Measurements from ENCODE around the gene PRR7. TPM values are rescaled to one million over a fixed set of nuclear protein-coding genes. Genes with fewer than 3 reads are reported as not detected.

The PRR7 gene
- total RNA-seq, 1 donor from 2014 or later: 30.9 TPM

DNA sequence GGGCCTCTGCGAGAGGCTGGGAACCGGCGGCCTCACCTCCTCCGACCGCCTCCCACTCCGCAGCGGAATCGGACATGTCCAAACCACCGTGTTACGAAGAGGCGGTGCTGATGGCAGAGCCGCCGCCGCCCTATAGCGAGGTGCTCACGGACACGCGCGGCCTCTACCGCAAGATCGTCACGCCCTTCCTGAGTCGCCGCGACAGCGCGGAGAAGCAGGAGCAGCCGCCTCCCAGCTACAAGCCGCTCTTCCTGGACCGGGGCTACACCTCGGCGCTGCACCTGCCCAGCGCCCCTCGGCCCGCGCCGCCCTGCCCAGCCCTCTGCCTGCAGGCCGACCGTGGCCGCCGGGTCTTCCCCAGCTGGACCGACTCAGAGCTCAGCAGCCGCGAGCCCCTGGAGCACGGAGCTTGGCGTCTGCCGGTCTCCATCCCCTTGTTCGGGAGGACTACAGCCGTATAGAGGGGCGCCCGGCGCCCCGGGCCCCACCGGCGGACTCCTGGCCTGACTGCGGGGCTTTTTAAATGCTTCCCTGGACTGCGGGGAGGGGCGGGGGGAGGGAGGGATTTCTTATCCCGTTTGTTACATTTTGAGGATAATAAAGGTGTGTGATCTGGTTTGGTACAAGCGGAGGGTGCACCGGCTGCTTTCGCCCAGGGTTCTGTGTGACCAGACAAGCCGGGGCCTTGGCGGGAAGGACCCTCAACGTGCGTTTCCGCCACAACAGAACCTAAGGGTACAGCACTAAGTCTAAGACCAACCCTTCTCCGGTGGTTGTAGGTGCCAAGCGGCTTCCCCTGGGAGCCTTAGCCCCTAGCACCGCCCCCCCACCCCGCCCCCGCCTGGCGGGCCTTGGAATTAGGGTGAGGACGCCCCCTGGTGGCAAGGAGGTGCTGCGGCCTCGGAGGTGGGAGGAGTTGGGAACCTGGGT lies 9.3 kb downstream of the PRR7 start:
- TF ChIP-seq, protein P1, sequence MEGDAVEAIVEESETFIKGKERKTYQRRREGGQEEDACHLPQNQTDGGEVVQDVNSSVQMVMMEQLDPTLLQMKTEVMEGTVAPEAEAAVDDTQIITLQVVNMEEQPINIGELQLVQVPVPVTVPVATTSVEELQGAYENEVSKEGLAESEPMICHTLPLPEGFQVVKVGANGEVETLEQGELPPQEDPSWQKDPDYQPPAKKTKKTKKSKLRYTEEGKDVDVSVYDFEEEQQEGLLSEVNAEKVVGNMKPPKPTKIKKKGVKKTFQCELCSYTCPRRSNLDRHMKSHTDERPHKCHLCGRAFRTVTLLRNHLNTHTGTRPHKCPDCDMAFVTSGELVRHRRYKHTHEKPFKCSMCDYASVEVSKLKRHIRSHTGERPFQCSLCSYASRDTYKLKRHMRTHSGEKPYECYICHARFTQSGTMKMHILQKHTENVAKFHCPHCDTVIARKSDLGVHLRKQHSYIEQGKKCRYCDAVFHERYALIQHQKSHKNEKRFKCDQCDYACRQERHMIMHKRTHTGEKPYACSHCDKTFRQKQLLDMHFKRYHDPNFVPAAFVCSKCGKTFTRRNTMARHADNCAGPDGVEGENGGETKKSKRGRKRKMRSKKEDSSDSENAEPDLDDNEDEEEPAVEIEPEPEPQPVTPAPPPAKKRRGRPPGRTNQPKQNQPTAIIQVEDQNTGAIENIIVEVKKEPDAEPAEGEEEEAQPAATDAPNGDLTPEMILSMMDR (conservative IDR thresholded peaks at IDR 0.05; ENCODE audit: low read depth, low read length): peak; percentile 90
- H3K4me3 ChIP-seq (ENCODE audit: low read depth, low read length): peak overlapping the region; percentile 69
- DNase-seq (ENCODE audit: low read depth): peak; percentile 38

DNA sequence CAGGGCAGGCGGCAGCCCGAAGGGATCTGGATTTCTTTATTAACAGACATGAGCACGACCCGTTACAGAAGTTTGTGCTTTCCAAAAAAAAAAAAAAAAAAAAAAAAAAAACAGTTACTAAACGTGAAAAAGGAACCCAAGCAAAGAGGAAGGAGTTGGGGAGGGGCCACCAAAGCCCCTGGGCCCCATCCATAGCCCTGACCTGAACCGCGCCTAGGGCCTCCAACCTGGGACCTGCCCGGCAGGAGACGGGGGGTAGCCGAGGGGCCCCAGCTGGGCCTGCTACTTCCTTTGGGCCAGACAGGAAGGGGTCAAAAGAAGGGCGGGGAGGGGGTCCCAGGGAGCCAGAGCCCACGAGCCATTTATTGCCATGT lies 10.0 kb downstream of the PRR7 start:
- TF ChIP-seq, protein P1 (conservative IDR thresholded peaks at IDR 0.05; ENCODE audit: low read depth, low read length): no peak
- no peak for DNase-seq (ENCODE audit: low read depth)

DNA sequence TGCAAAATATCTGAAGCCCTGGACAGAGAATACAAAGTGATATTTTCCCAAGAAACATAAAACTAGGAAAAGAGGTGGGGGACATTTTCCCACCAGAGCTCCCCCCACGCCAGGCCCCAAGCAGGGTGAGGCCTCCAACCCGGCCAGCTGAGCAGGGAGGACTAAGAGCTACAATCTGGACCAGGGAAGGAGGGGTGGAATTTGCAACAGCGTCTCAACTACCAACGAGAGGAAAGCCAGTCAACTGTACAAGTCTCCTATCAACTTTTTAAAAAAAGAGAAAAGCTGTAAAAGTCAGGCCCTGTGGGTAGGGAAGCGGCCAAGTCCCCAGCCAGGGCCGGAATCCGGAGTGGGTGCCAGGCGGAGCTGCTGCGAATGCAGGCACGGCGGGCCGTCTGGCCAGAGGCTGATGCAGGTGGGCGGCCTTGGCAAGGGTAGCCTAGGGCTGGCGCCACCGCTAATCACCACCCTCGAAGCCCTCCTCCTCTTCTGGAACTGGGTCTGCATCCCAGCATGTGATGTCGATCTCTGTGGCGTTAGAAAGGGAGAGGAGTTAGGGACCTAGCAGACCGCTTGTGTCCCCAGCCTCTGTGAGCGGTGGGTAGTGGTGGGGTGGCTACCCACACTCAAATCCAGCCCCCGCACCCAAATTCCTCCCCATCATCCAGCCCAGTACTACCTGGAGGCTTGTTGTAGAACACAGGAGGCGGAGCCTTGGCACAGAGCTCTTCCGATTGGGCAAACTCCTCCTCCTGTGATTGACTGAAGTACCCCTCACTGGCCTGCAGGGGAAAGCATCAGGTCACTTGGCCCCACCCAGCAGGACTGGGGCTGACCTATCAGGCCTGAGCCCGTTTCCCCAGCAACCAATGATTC lies 10.6 kb downstream of the PRR7 start:
- TF ChIP-seq, protein P1 (conservative IDR thresholded peaks at IDR 0.05; ENCODE audit: low read depth, low read length): peak; percentile 59
- peak; percentile 75 for DNase-seq (ENCODE audit: low read depth)
- H3K4me3 ChIP-seq (ENCODE audit: low read depth, low read length): no peak overlapping the region

More for the DNA sequence above, 10.0 kb downstream of the PRR7 start:
- H3K4me3 ChIP-seq (ENCODE audit: low read depth, low read length): no peak overlapping the region

DNA sequence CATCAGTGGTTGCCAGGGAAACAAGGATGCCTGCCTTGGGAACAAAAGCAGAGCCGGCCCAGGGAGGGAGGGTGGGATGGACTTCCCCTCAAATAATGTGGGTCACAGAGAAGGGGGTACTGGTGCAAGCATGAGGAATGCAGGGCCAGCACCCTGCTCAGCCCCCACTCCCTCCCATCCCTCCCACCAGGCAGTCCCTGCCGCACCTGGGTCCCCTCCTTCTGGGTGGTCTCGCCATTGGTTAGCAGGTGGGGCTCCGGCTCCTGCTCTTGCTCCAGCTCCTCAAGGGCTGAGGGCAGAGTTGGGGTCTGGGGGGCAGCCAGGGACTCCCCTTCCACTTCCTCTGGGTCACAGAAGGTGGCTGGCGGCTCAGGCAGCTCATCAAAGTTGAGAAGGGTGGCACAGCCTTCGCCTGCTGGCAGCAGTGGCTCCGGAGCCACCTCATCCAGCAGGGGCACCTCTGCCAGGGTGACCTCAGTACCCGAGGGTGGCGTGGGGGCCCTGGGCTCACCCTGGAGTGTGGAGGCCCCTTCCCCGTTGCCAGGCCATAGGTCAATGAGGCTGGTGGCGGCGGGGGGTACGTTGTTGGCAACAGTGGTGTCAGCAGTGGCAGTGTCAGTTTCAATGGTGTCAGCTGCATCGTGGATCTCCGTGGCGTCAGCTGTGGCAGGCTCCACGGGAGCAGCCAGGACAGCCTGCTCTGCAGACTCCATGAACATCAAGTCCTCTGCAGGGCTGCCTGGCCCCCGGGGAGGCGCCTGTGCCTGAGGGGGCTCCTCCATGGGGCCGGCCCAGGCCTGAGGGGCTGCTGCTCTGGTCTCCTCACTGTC lies 11.5 kb downstream of the PRR7 start:
- TF ChIP-seq, protein P1 (conservative IDR thresholded peaks at IDR 0.05; ENCODE audit: low read depth, low read length): no peak
- no peak overlapping the region for H3K4me3 ChIP-seq (ENCODE audit: low read depth, low read length)

DNA sequence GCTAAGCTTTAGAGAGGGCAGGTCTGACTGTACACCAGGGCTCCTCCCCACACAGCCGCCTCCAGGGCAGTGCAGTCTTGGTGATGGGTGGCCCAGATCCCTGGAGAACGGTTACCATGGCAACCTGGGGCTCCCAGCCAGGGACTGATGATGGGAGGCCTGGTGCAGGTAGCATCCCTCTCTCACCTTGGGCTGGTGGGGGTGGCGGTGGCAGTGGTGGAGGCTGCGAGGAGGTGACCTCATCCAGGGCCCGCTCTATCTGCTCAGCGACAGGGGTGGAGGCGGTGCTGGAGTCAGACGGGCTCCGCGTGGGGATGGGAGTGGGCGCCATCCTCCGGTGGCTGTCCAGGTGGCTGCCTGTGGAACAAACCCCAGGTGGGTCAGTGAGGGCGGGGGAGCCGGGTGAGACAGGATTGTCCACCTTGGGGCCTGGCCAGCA lies 12.3 kb downstream of the PRR7 start:
- DNase-seq (ENCODE audit: low read depth): no peak
- TF ChIP-seq, protein P1 (conservative IDR thresholded peaks at IDR 0.05; ENCODE audit: low read depth, low read length): no peak

More for the DNA sequence above, 11.5 kb downstream of the PRR7 start:
- DNase-seq (ENCODE audit: low read depth): no peak

DNA sequence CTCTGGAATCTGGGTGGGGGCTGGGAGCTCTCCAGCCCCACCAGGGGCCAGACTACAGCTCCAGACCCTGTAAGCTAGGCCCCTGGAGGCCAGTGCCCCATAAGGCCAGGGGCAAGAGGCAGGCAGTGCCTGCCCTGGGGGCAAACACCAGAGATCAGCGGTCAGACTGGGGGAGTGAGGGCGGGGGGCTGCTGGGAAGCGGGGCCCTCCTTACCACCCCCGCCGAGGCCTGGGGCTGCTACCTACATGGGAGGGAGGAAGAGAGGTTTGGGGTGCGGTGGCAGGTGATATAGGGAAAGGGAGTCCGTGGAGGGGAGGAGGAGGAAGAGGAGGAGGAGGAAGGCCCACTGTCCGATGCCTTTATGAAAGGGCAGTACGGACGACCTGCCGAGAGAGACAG lies 12.7 kb downstream of the PRR7 start:
- DNase-seq (ENCODE audit: low read depth): no peak
- H3K4me3 ChIP-seq (ENCODE audit: low read depth, low read length): no peak overlapping the region
- TF ChIP-seq, protein P1 (conservative IDR thresholded peaks at IDR 0.05; ENCODE audit: low read depth, low read length): no peak

More for the DNA sequence above, 12.3 kb downstream of the PRR7 start:
- no peak overlapping the region for H3K4me3 ChIP-seq (ENCODE audit: low read depth, low read length)

Measured in epithelial cell of proximal tubule (primary cell).